ENCODE measurements around the gene PEX26. TPM values are rescaled to one million over a fixed set of nuclear protein-coding genes. Genes with fewer than 3 reads are reported as not detected.

PEX26 gene
- total RNA-seq, 1 donor from 2014 or later = 49.8 TPM

DNA sequence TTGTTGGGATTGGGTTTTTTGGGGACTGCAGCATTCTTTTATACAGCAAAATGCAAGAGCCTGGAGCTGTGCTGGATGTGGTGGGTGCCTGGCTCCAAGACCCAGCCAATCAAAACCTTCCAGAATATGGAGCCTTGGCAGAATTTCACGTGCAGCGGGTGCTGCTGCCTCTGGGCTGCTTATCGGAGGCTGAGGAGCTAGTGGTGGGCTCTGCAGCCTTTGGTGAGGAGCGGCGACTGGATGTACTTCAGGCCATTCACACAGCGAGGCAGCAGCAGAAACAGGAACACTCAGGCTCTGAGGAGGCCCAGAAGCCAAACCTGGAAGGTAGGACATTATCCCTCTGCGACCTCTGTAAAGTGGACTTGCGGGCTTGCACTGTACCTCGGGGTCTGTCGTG is 5.6 kb downstream of the PEX26 start:
- Mint-ChIP-seq H3K9me3 (ENCODE audit: unreplicated experiment) (peaks cover 3% of the 10 kb centered on the region), H3K27me3 (ENCODE audit: unreplicated experiment) (peaks cover 4% of the 10 kb centered on the region), H3K27ac (ENCODE audit: unreplicated experiment) (peak overlapping the region; percentile 59), H3K4me1 (ENCODE audit: low read depth, unreplicated experiment) (peaks cover 5% of the 10 kb centered on the region), H3K4me3 (ENCODE audit: unreplicated experiment) (peak overlapping the region; percentile 76), H3K36me3 (ENCODE audit: unreplicated experiment) (peaks cover 6% of the 10 kb centered on the region)
- DNase-seq = no peak
- no peak for TF ChIP-seq CTCF (IDR thresholded peaks at IDR 0.05; ENCODE audit: partially characterized antibody, unreplicated experiment)

DNA sequence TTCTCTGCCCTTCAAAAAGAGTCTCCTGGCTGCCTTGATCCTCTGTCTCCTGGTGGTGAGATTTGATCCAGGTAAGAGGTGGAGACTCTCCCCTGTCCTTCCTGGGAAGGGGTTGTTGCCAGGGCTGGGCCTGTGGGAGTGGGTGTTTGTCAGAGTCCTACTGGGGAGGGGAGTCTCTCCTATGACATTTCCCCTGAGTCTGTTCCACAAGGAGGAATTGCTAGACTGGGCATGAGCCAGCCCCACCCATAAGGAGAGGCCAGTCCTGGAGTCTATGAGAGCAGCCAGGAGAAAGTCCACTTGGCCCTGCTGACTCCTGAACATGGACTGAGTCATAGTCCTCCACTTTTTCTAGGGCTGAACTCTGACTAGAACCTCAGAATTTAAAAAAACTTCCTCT is 7.4 kb downstream of the PEX26 start:
- H3K36me3 Mint-ChIP-seq (ENCODE audit: unreplicated experiment) = peaks cover 6% of the 10 kb centered on the region
- no peak for DNase-seq
- peaks cover 2% of the 10 kb centered on the region for H3K4me1 Mint-ChIP-seq (ENCODE audit: low read depth, unreplicated experiment)
- no peak overlapping the region for H3K27ac Mint-ChIP-seq (ENCODE audit: unreplicated experiment)
- TF ChIP-seq CTCF (IDR thresholded peaks at IDR 0.05; ENCODE audit: partially characterized antibody, unreplicated experiment) = no peak
- H3K9me3 Mint-ChIP-seq (ENCODE audit: unreplicated experiment) = no peaks in the 10 kb centered on the region
- no peaks in the 10 kb centered on the region for H3K27me3 Mint-ChIP-seq (ENCODE audit: unreplicated experiment)
- no peak overlapping the region for H3K4me3 Mint-ChIP-seq (ENCODE audit: unreplicated experiment)

- Mint-ChIP-seq H3K9me3 (ENCODE audit: unreplicated experiment) (peaks cover 2% of the 10 kb centered on the region), H3K27ac (ENCODE audit: unreplicated experiment) (no peak overlapping the region), H3K4me3 (ENCODE audit: unreplicated experiment) (no peak overlapping the region), H3K4me1 (ENCODE audit: low read depth, unreplicated experiment) (peaks cover 2% of the 10 kb centered on the region), H3K36me3 (ENCODE audit: unreplicated experiment) (no peaks in the 10 kb centered on the region), H3K27me3 (ENCODE audit: unreplicated experiment) (peaks cover 3% of the 10 kb centered on the region)
- no peak for TF ChIP-seq CTCF (IDR thresholded peaks at IDR 0.05; ENCODE audit: partially characterized antibody, unreplicated experiment)
- no peak for DNase-seq
Observed at GRCh38 chr22:18087350-18087855, 9.6 kb downstream of the PEX26 start.

GRCh38 chr22:18088825-18089568 is 11.2 kb downstream of the PEX26 start:
- peaks cover 2% of the 10 kb centered on the region for H3K9me3 Mint-ChIP-seq (ENCODE audit: unreplicated experiment)
- TF ChIP-seq CTCF (IDR thresholded peaks at IDR 0.05; ENCODE audit: partially characterized antibody, unreplicated experiment) = no peak
- H3K27me3 Mint-ChIP-seq (ENCODE audit: unreplicated experiment) = peaks cover 3% of the 10 kb centered on the region
- no peaks in the 10 kb centered on the region for H3K4me1 Mint-ChIP-seq (ENCODE audit: low read depth, unreplicated experiment)
- H3K4me3 Mint-ChIP-seq (ENCODE audit: unreplicated experiment) = no peak overlapping the region
- no peak overlapping the region for H3K27ac Mint-ChIP-seq (ENCODE audit: unreplicated experiment)
- H3K36me3 Mint-ChIP-seq (ENCODE audit: unreplicated experiment) = no peaks in the 10 kb centered on the region
- no peak for DNase-seq

DNA sequence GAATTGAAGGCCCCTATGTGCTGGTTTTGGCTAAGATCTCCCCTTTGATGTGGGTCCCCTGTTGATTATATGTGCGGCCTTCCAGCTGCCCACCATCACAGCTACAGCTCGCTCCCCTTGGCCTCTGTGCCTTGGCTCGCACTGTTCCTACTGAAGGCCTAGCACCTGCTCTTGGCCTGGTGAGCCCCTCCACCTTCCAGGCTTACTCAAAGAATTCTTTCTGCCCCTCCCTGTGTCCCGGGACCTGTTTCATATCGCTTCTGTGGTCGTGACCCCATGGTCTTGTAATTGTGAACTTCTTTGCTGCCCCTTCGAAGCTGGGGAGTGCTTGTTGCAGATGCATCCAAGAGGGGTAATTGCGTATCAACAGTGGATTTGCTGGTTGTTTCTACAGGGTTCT is 12.5 kb downstream of the PEX26 start:
- no peak for DNase-seq
- H3K4me3 Mint-ChIP-seq (ENCODE audit: unreplicated experiment) = no peak overlapping the region
- H3K27ac Mint-ChIP-seq (ENCODE audit: unreplicated experiment) = no peak overlapping the region
- no peaks in the 10 kb centered on the region for H3K4me1 Mint-ChIP-seq (ENCODE audit: low read depth, unreplicated experiment)
- no peaks in the 10 kb centered on the region for H3K36me3 Mint-ChIP-seq (ENCODE audit: unreplicated experiment)
- TF ChIP-seq CTCF (IDR thresholded peaks at IDR 0.05; ENCODE audit: partially characterized antibody, unreplicated experiment) = no peak
- peaks cover 2% of the 10 kb centered on the region for H3K9me3 Mint-ChIP-seq (ENCODE audit: unreplicated experiment)
- H3K27me3 Mint-ChIP-seq (ENCODE audit: unreplicated experiment) = peaks cover 3% of the 10 kb centered on the region

All from glutamatergic neuron (in vitro differentiated cells).